Thyroid gland (tissue), 4 donors: ENCODE data around the gene ZNF705A. TPM values are rescaled to one million over a fixed set of nuclear protein-coding genes. Genes with fewer than 3 reads are reported as not detected.
"Not testable (repeated sequence)": the region's sequence is repeated elsewhere in the genome, so short reads cannot be mapped to it uniquely, and the experiment has no call there.

Source experiments
- DNase-seq, 2 donors: peaks; one replicate each; pipeline ENCODE4 v3.0.0-alpha.2; 2019
- H3K27ac ChIP-seq, 3 donors: fragments of 200-600 bp; sonication (generic); 1 replicate in 2 of 3; 2 replicates in 1 of 3; pipeline ENCODE4 v1.5.1; 2016 to 2019; ENCODE audit warnings: mild to moderate bottlenecking in 1 of 3, moderate library complexity in 1 of 3
- H3K27me3 ChIP-seq: fragments of 200-600 bp; sonication (generic); one replicate; pipeline ENCODE4 v1.5.1; 2019
- H3K36me3 ChIP-seq, 2 donors: fragments of 200-600 bp; sonication (generic); one replicate each; pipeline ENCODE4 v1.5.1; 2016 to 2019
- H3K4me1 ChIP-seq, 2 donors: fragments of 200-600 bp; sonication (generic); one replicate each; pipeline ENCODE4 v1.5.1; 2017 to 2019
- H3K4me3 ChIP-seq, 3 donors: fragments of 200-600 bp; sonication (generic); replicated peaks in 1 of 3; 1 replicate in 2 of 3; 2 replicates in 1 of 3; pipeline ENCODE4 v1.5.1; 2016; ENCODE audit warnings: mild to moderate bottlenecking in 1 of 3
- H3K9me3 ChIP-seq: fragments of 200-600 bp; sonication (generic); one replicate; pipeline ENCODE4 v1.5.1; 2017
- CTCF ChIP-seq, 6 experiments: fragments of 200-600 bp in 3 of 6; fragments of 450-650 bp in 3 of 6; sonication (generic) in 3 of 6; IDR thresholded peaks; one replicate each; pipeline ENCODE4 v1.5.1; 2016 to 2019; ENCODE audit warnings: antibody characterized with exemption in 6 of 6, mild to moderate bottlenecking in 2 of 6, inconsistent platforms in 1 of 6, moderate library complexity in 1 of 6
- POLR2A ChIP-seq, 2 donors: fragments of 450-650 bp; IDR thresholded peaks; one replicate each; pipeline ENCODE4 v1.6.1; 2017; ENCODE audit warnings: antibody characterized with exemption in 2 of 2, mild to moderate bottlenecking in 2 of 2, moderate library complexity in 1 of 2
- WGBS, 2 donors: methylation state at CpG; one replicate each; pipeline ENCODE4 v1.1.5; 2017; 5-methylcytosine and 5-hydroxymethylcytosine counted together
- intact Hi-C: fragments of 100-400 bp; cut with DNase I; formaldehyde crosslinking; loops from one replicate; pipeline ENCODE4 v1.15.1; 2023
- total RNA-seq, 4 donors: library from RNA; depleted of rRNA; stranded (reverse); fragments of >200 nt; gene quantifications; one replicate each; pipeline ENCODE4 v1.2.3, GENCODE V29; 2016

The ZNF705A gene
- under 1 TPM in 1 of 4 donors, not detected in 3; 0.13 TPM for total RNA-seq

- Histone ChIP-seq H3K4me3 (no peak within 1 kb of the TSS), H3K36me3 (no peaks in the 10 kb centered on the region), H3K9me3 (no peaks in the 10 kb centered on the region), H3K27me3 (no peaks in the 10 kb centered on the region), H3K4me1 (no peaks in the 10 kb centered on the region), H3K27ac (no peak within 1 kb of the TSS)
- WGBS, 2 donors, result 70 to 81% methylated on average over 3 of the region's 3 CpGs
- intact Hi-C loops, result no loop called here
- no peak for DNase-seq
- TF ChIP-seq CTCF (IDR thresholded peaks at IDR 0.05) (no peak), POLR2A (IDR thresholded peaks at IDR 0.05) (no peak)
Observed at GRCh38 chr12:8156845-8157244, at the start of gene ZNF705A. ZNF705A (plus strand) TSS chr12:8157015; CDS start chr12:8172626, 15,611 bp downstream.

GRCh38 chr12:8108808-8109398 is 47.9 kb upstream of the ZNF705A start:
- no peak overlapping the region for H3K27ac ChIP-seq
- H3K4me3 ChIP-seq, result no peak overlapping the region

GRCh38 chr12:8113117-8113516 is 43.7 kb upstream of the ZNF705A start:
- H3K4me3 ChIP-seq, H3K36me3 ChIP-seq, H3K27me3 ChIP-seq, H3K9me3 ChIP-seq, DNase-seq, H3K27ac ChIP-seq, H3K4me1 ChIP-seq, intact Hi-C loops: not testable (repeated sequence)
- 97% methylated on average over 4 of the region's 4 CpGs for WGBS, 2 donors

More at GRCh38 chr12:8108808-8109398, 47.9 kb upstream of the ZNF705A start:
- intact Hi-C loops, result loop anchor here (5.0 kb wide), 1 partner anchor 123 kb away; no protein-coding TSS in a partner anchor
- DNase-seq, result peak; percentile 75 to 78
- no peaks in the 10 kb centered on the region for H3K36me3 ChIP-seq
- no peaks in the 10 kb centered on the region for H3K9me3 ChIP-seq
- H3K4me1 ChIP-seq, result no peaks in the 10 kb centered on the region
- no peak for TF ChIP-seq POLR2A (IDR thresholded peaks at IDR 0.05)
- TF ChIP-seq CTCF (IDR thresholded peaks at IDR 0.05), result peak; percentile 83 to 99 (median 95)
- WGBS, 2 donors, result 1 to 2% methylated on average over 3 of the region's 3 CpGs
- H3K27me3 ChIP-seq, result no peaks in the 10 kb centered on the region

GRCh38 chr12:8120072-8120713 is 36.6 kb upstream of the ZNF705A start:
- H3K4me1 ChIP-seq, result no peaks in the 10 kb centered on the region
- no peak for DNase-seq
- no peaks in the 10 kb centered on the region for H3K27me3 ChIP-seq
- TF ChIP-seq CTCF (IDR thresholded peaks at IDR 0.05) (no peak), POLR2A (IDR thresholded peaks at IDR 0.05) (no peak)
- intact Hi-C loops, result no loop called here
- no peak overlapping the region for H3K4me3 ChIP-seq
- WGBS, 2 donors, result 87 to 94% methylated on average over 4 of the region's 4 CpGs
- H3K9me3 ChIP-seq, result no peaks in the 10 kb centered on the region
- no peaks in the 10 kb centered on the region for H3K36me3 ChIP-seq
- no peak overlapping the region for H3K27ac ChIP-seq

GRCh38 chr12:8123124-8123912 is 33.5 kb upstream of the ZNF705A start, which contains the start of gene CLEC4A:
CLEC4A (plus strand) TSS chr12:8123617; CDS start chr12:8123879, 262 bp downstream.
- no peaks in the 10 kb centered on the region for H3K36me3 ChIP-seq
- no peaks in the 10 kb centered on the region for H3K4me1 ChIP-seq
- no peak within 1 kb of the TSS for H3K4me3 ChIP-seq
- no peak within 1 kb of the TSS for H3K27ac ChIP-seq
- no peaks in the 10 kb centered on the region for H3K9me3 ChIP-seq
- DNase-seq, result no peak
- 80 to 81% methylated on average over 5 of the region's 5 CpGs for WGBS, 2 donors
- intact Hi-C loops, result no loop called here
- H3K27me3 ChIP-seq, result no peaks in the 10 kb centered on the region
- TF ChIP-seq POLR2A (IDR thresholded peaks at IDR 0.05) (no peak), CTCF (IDR thresholded peaks at IDR 0.05) (no peak)
